Stimulated activated CD4-positive, alpha-beta T cell treated with anti-CD3 and anti-CD28 coated beads, Interleukin-4, amount 100 ng/mL, for 48 hours (primary cell): Measurements from ENCODE around the gene GMPR.

Experiments
- DNase-seq, 2 donors: peaks; one replicate each; pipeline ENCODE4 v3.0.0-alpha.2; 2020; ENCODE audit warnings: low read depth in 2 of 2

The GMPR gene

DNA sequence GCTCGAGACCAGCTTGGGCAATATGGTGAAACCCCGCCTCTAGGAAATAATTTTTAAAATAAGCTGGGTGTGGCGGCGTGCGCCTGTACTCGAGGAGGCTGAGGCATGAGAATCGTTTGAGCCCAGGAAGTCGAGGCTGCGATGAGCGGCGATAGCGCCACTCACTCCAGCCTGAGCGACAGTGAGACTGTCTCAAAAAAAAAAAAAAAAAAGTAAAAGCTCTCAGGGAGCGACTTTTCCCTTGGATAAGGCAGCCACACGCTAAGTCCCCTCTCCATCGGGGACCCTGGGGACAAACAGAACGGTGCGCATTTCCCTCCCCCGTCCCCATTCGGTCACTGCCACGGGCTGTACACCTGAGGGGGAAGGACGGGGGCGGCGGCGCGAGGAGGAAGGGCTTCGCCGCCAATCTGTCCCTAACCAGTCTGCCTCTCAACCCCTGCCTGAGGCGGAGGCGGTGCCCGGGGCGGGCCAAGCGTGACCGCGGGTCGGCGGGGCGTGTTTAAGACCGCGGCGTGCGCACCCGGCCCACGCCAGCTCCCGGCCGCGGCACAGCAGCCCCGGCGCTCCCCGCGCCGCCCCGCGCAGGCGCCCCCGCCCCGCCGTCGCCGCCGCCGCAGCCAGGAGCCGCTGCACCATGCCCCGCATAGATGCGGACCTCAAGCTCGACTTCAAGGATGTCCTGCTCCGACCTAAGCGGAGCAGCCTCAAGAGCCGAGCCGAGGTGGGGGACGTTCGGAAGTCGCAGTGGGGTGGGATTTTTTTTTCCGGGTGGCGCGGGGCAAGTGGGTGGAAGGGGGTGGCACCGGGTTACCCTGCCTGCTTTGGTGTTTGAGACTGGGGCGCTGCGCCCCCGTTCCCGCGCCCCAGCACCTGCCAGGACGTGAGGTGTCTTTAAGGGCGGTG is at the start of gene GMPR:
Gene GMPR (plus strand): TSS at position 531 of the 906 bp plus-strand sequence. CDS start 107 bp downstream, at position 638.
- peak; percentile 52 to 56 for DNase-seq

DNA sequence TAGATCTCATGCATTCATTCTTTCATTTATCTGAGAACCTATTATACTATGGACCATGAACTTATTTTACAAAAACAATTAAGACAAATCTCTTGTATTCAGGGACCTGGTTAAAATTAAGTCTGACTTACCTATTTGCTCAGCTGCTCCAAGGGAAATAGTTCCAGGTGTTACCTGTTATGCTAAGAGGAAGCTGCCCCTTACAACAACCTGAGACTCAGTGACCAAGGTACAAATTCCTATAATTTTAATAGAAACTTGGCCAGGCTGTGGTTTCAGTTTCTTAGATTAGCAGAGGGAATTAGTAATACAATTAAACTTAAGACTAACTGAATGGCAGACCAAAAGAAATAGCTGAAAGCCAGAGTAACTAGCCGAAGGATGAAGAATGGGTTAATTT is 48.2 kb upstream of the GMPR start:
- no peak for DNase-seq

DNA sequence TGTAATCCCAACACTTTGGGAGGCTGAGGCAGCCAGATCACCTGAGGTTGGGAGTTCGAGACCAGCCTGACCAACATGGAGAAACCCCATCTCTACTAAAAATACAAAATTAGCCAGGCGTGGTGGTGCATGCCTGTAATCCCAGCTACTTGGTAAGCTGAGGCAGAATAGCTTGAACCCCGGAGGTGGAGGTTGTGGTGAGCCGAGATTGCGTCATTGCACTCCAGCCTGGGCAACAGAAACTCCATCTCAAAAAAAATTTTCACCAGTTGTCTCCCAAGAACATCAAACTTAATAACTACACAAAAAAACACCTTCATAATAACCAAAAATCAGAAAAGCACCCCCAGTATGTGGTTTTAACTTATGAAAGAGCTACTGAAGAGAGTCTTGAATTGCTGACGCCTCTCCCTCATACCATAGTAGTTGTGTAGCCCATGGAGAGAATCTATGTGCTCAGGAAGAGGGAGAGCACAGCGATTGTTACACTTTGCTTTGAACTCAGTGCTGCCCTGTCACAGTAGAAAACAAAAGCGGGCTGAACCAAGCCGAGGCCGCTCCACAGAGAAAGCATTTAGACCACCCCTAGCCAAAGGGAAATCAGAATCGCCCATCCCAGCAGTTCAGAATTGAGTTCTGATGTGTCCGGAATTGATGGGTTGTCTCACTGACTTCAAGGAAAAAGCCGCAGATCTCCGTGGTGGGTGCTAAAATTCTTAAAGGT is 42.0 kb upstream of the GMPR start:
- no peak for DNase-seq

DNA sequence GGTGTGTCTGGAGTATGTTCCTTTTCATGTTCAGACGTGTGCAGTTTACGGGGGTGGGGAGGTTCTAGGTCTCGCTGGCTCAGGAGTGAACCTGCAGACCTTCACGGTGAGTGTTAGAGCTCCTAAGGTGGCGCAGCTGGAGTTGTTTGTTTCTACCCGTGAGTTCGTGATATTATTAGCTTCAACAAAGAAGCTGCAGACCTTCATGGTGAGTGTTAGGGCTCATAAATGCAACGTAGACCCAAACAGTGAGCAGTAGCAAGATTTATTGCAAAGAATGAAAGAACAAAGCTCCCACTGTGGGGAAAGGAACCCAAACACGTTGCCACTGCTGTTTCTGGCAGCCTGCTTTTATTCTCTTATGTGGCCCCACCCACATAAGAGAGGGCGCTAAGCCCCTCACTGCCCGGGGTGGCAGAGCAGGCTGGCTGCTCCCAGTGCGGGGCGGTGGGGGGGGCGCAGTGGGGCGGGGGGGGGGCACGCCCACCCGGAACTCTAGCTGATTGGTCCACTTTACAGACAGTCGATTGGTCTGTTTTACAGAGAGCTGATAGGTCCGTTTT is 41.3 kb upstream of the GMPR start:
- DNase-seq, result no peak

DNA sequence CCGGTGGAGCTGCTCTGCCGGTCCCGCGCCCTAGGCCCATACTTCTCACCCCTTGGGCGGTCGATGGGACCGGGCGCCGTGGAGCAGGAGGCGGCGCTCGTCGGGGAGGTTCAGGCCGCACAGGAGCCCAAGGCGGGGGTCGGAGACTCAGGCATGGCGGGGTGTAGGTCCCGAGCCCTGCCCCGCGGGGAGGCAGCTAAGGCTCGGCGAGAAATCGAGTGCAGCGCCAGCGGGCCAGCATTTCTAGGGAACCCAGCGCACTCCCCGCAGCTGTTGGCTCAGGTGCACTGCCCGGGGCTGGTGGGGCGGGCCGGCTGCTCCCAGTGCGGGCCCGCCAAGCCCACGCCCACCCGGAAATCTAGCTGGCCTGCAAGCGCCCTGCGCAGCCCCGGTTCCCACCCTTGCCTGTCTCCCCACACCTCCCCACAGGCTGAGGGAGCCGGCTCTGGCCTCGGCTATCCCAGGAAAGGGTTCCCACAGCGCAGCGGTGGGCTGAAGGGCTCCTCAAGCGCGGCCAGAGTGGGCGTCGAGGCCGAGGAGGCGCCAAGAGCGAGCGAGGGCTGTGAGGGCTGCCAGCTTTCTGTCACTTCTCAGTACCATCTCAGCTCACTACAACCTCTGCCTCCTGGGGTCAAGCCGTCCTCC is 40.2 kb upstream of the GMPR start:
- DNase-seq, result no peak

DNA sequence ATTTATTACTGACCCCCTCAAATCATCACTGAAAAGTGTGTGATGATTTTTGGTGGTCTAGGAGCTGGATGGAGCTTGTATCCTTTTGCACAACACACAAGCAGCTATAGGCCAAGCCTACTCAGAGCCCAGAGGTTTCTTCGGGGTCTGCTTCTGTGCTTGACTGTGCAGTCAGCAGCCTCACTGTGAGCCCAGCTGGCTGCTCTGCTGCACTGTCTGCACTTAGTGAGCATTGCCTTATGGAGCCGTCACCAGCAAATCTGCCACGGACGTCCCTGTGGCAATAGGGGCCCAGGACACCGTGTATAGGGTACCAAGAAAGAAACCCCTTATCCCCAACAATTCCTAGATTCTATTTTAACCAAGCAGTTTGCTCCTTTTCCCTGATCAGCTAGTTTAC is 38.6 kb upstream of the GMPR start:
- no peak for DNase-seq

DNA sequence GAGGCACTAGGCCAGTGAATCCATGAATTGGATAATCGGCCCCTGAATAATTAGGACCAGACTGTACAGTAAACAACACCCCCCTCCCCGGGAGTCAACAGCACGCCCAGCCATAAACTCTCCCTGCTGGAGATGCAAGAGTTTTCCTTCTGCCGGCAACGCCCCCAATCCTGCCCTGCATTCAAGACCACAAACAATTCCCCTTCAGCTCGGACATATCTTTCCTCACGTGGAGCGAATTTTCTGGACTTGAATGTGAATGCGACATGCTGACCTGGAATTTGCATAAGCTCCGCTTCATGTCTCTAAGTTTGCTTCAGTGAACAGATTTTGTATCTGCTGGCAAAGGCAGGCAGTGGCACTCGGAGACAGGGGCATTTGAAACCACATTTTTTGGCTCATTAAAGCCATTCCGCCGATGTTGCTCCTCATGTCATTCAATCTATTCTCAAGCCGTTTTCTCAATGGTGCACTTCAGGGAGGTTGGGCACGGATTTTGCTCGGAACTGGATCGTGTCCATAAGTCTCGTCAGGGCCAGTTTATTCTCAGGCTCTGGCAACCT is 38.0 kb upstream of the GMPR start:
- DNase-seq, result no peak

DNA sequence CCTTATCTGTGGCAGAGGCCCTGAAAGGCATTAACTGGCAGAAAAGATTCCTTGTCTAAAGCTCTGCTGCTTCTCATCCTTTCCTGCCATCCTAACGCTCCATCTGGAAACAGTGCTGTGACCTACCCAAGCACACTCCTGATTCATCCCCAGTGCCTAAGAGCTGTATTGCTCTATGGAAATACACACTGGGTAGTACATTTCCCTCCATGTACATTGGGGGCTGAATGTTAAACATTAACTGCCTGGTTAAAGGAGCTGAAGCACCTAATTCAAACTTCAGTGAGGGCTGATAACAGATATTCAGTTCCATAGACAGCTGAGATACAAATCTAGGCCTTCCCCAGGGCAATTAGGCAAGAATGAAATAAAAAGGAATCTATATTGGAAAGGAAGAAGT is 36.7 kb upstream of the GMPR start:
- no peak for DNase-seq

DNA sequence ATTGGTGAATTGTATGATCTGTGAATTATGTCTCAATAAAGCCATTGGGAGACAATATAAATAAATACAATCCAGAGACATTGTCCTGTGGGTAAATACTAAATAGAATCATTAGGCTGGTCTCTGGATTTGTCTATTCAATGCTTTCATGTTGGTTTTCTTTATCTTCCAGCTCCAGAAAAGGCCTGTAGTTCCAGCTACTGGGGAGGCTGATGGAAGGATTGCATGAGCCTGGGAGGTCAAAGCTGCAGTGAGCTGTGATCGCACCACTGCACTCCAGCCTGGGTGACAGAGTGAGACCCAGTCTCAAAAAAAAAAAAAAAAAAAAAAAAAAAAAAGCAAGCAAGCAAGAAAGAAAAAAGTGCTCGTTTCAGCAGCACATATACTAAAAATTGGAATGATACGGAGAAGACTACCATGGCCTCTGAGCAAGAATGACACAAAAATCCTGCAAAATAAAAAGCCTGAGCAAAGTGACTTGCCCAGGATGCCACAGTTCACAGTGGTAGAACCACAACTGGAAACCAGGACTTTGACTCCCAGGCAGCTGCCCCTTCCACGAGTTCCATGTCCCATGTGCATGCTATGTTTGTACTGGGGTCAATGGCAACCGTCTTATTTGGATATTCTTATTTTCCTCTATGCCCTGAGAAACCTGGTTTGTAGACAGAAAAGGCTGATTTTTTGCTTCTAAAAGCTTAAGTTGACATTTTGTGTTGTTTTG is 33.6 kb upstream of the GMPR start:
- DNase-seq, result no peak

DNA sequence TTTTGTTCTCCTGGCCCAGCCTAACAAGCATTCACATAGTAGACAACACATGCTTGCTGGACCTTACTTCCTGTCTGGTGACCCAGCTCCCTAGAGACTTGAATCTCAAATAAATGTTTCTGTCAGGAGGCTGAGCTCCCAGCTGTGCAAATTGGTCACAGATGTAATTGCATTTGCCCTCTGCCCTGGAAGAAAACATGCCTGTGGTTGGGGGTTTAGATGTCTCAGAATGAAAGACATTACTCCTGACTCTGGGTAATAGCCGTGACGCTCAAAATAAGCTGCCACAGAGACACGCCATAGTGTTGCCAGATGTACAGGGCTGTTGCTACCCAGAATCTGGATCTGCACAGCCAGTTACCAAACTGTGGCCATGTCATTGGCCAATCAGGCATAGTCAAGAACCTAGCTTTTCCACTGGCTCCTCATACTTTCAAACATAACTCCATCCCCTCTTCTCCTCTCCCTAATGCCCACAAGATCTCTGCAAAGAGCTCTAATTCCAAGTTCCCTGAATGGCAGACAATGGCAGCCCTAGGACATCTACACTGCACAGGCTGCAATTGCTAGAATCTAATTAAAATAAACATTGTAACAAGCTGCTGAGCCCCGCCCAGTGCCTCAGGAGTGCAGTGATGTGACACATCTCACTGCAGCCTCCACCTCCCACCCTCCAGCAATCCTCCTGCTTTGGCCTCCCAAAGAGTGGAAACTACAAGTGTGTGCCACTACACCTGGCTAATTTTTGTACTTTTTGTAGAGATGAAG is 32.8 kb upstream of the GMPR start:
- DNase-seq, result no peak

DNA sequence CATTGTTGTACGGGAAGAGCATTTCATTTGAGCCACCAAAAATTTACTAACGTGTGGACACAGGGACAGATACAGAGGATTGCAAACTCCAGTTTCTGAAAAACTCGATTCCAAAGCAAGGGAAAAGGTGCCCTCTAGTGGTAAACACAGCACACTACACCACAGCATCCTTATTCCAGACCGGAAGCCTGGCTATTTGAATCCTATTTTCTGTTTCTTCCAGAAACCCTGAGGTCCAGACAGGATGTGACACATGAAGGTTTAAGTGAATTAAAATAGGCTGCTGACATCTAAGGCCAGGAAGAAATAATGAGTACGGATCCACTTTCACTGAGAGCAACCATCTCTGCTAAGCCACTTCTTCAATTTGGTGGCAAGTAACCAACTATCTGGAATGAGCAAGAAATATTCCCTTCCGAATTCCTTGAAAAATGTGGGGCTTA is 31.8 kb upstream of the GMPR start:
- DNase-seq, result peak in 1 of 2 donors; percentile 18

DNA sequence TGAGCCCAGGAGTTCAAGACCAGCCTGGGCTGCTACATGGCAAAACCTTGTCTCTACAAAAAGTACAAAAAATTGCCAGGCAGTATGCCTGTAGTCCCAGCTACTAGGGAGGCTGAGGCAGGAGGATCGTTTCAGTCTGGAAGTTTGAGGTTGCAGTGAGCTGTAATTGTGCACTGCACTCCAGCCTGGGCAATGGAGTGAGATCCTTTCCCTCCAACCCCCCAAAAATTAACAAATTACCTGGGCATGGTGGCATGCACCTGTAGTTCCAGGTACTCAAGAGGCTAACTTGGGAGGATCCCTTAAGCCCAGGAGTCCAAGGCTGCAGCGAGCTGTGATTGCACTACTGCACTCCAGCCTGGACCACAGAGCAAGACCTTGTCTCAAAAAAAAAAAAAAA is 29.4 kb upstream of the GMPR start:
- no peak for DNase-seq

DNA sequence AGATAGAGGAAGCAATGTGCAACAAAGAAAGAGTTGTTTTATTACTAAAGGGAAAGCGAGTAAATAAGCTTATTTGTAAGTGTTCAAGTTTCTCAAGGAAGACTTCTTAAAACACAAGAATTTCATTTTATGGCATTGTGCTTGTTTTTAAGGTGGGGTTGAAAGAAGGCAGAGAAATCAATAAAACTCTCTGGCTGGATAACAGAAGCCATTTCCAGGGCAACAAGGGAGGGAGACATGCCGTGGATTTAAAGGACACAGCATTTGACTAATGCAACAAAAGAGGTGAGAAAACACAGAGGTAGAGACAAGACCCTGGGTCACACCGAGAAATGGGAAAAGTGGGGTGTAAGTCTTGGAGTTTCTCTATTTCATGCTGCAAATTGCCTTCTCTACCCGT is 28.8 kb upstream of the GMPR start:
- DNase-seq, result no peak

DNA sequence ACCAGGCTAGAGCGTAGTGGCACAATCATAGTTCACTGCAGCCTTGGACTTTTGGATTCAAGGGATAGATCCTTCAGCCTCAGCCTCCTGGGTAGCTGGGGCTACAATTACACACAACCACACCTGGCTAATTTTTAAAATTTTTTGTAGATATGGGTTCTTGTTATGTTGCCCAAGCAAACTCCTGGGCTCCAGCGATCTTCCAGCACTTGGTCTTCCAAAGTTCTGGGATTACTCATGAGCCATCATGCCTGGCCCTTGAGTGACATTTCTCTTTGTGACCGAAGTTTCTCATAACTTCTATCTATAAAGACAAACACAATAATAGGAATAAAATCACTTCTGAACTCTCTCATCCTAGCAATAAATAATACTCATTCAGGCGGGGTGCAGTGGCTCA is 26.1 kb upstream of the GMPR start:
- no peak for DNase-seq

DNA sequence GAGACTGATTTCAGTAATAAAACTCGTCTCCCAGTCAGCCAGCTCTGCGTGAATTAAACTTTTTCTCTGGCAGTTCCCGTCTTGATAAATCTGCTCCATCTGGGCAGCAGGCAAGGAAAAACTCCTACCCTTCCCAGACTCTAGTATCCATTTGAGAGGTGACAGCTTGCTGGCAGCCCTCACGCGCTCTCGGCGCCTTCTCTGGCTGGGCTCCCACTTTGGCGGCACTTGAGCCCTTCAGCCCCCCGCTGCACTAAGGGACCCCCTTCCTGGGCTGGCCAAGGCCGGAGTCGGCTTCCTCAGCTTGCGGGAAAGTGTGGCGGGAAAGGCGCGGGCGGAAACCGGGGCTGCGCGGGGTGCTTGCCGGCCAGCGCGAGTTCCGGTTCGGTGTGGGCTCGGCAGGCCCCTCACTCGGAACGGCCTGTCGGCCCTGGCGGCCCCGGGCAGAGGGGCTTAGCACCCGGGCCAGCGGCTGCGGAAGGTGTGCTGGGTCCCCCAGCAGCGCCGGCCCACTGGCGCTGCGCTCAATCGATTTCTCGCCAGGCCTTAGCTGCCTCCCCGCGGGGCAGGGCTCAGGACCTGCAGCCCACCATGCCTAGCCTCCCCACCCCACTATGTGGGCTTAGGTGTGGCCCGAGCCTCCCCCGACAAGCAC is 21.8 kb upstream of the GMPR start:
- no peak for DNase-seq

DNA sequence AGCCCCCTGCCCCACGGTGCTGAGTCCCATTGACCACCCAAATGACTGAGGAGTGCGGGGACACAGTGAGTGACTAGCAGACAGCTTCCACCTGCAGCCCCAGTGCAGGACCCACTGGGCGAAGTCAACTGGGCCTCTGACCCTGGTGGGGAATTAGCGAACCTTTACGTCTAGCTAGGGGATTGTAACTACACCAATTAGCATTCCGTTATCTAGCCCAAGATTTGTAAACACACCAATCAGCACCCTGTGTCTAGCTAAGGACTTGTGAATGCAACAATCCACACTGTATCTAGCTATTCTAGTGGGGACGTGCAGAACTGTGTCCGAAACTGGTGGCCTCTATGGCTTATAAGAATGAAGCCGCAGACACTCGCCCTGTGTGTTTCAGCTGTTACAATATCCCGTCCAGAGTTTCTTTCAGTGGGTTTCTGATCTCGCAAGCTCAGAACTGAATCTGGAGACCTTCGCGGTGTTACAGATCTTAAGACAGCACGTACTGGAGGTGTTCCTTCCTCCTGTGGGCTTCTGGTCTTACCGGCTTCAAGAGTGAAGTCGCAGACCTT is 21.1 kb upstream of the GMPR start:
- DNase-seq, result no peak

DNA sequence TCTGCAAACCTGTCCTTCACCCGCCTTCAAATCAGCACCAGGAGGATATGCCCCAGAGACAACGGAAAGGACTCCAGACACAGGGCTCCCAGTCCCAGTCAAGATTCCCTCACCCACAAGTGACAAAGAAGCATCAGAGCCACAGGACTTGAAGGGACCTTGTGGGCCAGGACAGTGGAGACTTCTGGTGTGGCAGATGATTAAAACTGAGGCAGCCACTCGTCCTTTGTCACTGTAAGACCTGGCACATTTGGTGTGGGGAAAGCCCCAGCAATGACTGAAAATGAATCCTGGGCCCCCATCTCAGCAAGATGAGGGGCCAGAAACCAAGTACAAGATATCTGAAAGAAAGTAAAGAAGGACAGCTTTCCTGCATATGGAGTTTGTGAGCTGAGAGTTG is 15.6 kb upstream of the GMPR start:
- no peak for DNase-seq

DNA sequence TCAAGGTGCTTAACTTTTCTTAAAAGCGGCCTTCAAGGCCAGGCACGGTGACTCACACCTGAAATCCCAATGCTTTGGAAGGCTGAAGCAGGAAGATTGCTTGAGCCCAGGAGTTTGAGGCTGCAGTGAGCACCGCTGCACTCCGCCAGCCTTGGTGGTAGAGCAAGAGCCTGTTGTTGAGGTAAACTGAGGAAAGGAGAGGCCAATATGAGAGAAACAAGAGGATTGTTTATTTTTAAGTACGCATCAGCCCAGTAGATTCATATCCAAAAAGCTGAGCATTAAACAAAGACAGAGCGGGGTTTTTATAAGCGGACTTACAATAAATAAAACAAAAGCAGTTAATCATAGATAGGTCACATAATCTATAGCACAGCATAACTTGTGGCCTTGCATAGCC is 15.0 kb upstream of the GMPR start:
- DNase-seq, result no peak

DNA sequence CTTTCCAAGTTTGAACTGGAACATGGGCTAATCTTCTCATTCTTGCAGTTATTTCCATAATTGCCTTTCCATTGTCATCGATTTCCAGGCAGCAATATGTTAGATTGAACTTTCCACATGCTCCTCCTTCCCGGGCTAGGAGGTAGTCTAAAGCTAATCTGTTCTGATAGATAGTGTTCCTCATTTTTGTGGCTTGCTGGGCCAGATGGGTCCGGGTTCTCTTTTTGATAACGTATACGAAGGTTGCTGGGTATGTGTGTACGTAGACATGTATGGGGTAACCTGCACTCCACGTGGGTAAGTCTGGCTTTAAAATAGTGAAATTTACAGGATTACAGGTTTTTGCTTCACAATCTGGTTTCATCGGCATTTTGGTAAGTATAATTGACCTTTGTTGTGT is 14.0 kb upstream of the GMPR start:
- no peak for DNase-seq
